Neural progenitor cell (in vitro differentiated cells): ENCODE measurements around the gene COL25A1.

Source experiments
- CTCF ChIP-seq: fragments of 200-600 bp; sonication (generic); IDR thresholded peaks from 2 replicates; pipeline ENCODE4 v1.5.1; 2017; ENCODE audit warnings: antibody characterized with exemption, mild to moderate bottlenecking
- EZH2 ChIP-seq: fragments of 200-600 bp; sonication (generic); IDR thresholded peaks from 2 replicates; pipeline ENCODE4 v1.6.1; 2017; ENCODE audit warnings: antibody characterized with exemption, mild to moderate bottlenecking, moderate library complexity

- TF ChIP-seq EZH2 (no peak), CTCF (no peak)
Observed at GRCh38 chr4:108786351-108786750, 516.1 kb downstream of the COL25A1 start.
